Activated CD4-positive, CD25-positive, alpha-beta regulatory T cell treated with anti-CD3 and anti-CD28 coated beads, Interleukin-2, amount 50 U/mL, for 72 hours (primary cell): Measurements from ENCODE around the gene ARHGEF4.

Source experiments
- DNase-seq: peaks from one replicate; pipeline ENCODE4 v3.0.0; 2021

The ARHGEF4 gene

GRCh38 chr2:130930740-130931659, 94.3 kb downstream of the ARHGEF4 start:
- no peak for DNase-seq

GRCh38 chr2:130933501-130933900, 96.8 kb downstream of the ARHGEF4 start:
- DNase-seq: no peak

GRCh38 chr2:130936451-130936850, 99.7 kb downstream of the ARHGEF4 start:
- no peak for DNase-seq

- no peak for DNase-seq
Measured at GRCh38 chr2:130947967-130948366, 111.3 kb downstream of the ARHGEF4 start.

DNA sequence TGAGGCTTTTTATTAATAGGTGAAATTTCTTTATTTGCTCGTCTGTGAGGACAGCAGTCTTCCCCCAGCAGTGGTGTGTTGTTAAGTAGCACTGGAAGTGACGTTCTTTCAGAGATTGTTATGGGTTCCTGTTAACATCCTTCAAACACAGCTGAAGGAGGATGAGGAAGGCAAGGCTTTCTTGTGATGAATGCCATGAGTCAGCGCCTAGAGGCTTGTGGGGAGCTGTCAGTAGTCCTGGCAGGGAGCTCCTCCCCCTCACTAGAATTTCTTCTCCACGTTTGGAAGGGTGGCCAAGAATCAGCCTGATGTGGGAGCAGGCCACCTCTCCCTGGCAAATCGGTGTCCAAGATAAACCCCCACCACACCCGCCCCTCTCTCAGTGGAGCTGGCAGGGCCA, 113.2 kb downstream of the ARHGEF4 start:
- DNase-seq: no peak

GRCh38 chr2:130951018-130951417, 114.3 kb downstream of the ARHGEF4 start:
- DNase-seq: no peak

DNA sequence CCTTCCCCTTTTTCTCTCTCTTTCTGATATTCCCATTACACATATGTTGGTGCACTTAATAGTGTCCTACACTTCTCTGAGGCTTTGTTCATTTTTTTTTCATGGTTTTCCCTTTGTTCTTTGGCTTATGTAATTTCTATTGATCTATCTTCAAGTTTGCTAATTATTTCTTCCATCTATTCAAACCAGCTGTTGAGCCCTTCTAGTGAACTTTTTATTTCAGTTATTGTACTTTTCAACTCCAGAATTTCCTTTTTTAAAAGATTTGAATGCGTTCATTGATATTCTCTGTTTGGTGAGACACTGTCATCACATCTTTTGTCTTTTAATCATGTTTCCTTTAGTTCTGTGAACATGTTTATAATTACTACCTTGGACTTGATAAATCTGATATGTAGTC, 118.2 kb downstream of the ARHGEF4 start:
- DNase-seq: no peak

DNA sequence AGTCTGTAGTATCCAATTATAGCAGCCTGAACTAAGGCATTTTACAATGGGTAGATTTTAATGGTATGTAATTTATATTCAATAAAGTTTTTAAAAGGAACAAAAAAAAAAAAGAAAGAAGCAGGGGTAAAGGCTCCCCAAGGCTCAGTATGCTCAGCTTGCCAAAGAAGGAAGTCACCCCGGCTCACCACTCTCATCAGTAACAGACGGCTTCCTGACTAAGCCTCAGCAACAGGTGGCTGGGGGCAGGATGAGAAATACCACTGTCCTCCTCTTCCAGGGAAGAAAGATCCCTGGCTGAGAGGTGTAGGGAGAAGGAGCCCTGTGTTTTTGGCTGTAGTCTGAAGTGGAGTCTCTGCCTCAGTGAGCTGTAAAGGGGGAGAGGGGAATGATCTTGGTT, 121.2 kb downstream of the ARHGEF4 start:
- no peak for DNase-seq

GRCh38 chr2:130963196-130963848, 126.6 kb downstream of the ARHGEF4 start:
- DNase-seq: no peak

- no peak for DNase-seq
Measured at GRCh38 chr2:130963849-130964793, 127.4 kb downstream of the ARHGEF4 start.

GRCh38 chr2:130964931-130965330, 128.2 kb downstream of the ARHGEF4 start:
- no peak for DNase-seq

GRCh38 chr2:130966149-130966774, 129.5 kb downstream of the ARHGEF4 start:
- no peak for DNase-seq

DNA sequence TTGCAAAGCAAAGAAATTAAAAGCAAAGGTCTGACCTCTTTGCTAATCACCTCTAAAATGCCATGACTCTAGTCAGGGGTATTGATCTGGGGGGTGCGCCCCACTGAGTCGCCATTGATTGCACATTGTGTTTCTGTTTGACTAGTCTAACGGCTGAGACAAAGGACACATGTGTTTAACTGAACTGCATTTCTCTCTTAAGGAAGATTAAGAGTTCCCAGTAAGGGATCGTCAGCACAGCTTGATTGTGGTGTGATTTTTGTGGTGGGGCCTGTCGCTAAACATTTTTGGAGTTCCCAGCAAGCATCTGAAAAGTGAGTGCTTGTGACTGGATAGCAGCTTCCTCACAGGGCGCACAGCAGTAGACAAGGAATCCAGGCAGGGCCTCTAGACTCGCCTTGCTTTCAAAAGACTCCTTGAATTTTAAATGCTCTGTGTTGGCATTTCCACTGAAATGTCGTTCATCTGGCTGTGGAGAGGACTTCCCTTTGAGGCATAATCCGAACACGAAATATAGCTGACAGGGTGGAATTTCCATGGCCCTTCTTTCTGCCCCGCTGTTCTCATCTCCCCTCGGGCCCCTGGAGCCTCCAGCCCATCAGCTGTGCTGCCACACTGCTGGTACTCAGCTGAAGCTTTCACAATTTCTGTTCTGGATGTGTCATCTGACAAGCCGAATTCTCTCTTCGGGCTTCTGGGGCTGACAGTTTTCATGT, 130.2 kb downstream of the ARHGEF4 start:
- no peak for DNase-seq

DNA sequence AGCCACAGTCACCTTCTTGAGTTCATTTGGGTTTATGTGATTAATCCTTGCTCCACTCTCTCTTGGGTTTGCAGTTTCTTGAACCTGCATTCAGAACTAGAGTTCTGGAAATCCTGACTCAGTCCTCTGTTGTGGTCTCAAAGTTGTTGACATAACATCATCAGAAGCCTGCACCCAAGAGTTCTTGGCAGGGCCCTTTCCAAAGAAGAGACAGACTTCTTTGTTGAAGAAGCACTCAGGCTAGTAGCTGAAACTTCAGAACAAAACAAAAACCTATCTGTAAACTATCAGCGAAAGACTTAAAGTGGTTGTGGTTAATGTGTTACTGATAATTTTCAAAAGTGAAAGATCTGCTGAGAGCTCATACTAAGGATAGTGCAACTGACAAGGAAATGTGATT, 135.7 kb downstream of the ARHGEF4 start:
- no peak for DNase-seq

DNA sequence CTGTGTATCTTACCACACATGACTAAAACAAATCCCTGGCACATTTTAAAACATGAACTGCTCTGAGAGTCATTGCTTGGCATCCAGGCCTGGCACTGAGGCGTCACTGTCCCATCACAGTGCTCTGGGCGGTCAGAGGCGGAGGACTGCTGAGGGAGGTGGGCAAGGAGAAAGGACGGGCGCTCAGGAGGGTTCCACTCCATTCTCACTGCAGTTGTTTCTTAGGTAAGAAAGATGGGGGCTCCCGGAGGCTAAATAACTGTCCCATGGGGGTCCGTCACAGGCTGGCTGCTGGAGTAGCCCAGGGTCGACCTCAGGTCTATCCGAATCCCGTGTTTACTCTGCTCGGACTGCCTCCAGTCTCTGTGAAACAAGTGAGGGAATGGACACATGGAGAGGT, 139.0 kb downstream of the ARHGEF4 start:
- no peak for DNase-seq

DNA sequence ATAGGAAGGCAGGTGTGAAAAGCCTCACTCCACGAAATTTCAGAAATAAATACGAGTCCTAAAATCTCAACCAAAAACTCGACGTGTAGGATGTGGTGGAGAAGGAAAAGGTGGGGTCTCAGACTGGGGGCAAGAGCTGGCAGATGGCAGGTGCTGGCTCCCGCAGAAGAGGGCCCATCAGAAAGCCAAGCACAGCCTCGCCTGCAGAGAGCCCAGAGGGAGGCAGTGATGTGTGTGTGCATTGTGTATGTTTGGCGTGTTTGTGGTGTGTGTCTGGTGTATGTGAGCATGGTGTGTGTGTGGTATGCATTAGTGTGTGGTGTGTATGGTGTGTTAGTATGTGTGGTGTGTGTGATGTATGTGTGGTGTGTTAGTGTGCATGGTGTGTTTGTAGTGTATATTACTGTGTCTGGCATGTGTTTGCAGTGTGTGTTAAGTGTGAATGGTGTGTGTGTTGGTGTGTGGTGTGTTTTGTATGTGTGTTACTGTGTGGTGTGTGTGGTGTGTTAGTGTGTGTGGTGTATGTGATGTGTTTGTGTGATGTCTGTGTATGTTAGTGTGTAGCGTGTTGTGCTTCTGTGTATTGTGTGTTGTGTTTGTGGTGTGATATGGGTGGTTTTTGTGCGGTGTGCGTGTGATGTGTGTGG, 140.0 kb downstream of the ARHGEF4 start:
- DNase-seq: no peak

DNA sequence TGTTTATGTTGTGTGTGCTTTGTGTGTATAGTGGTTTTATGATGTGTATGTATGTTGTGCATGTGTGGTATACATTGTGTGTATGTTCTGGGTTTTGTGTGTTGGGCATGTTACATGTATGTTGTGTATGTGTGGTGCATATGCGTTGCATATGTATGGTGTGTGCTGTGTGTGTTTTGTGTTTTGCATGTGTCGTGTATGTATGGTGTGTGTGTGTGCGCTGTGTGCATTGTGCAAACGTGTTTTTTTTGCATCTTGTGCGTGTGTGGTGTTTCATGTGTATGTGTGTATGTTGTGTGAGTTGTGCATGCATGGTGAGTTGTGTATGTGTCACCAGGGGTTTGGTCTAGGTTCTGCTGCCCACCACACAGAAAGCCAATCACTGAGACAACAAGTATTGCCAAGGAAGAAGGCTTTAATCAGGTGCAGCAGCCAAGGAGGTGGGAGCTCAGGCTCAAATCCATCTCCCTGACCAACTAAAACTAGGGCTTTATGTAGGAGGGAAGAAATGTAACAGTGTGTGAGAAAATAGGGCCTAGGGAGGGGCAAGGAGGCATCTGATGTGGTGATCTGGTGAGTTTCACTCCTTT, 140.8 kb downstream of the ARHGEF4 start:
- DNase-seq: no peak

DNA sequence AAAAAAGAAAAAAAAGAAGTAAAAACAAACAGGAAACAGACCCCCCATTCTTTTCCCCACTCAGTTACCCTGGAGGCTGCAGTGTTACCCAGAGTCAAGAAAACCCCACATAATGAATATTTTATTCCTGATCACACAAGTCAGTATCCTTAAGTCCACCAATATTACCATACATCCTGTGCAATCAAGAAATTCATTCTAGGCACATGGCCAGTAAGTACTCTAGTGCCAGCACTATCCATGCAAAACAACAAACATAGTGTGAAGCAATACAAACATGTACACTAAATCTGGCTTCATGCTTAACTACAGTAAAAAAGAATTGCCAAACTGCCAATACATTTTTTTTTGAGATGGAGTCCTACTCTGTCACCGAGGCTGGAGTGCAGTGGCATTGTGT, 145.0 kb downstream of the ARHGEF4 start:
- no peak for DNase-seq

- no peak for DNase-seq
Measured at GRCh38 chr2:130985206-130985780, 148.6 kb downstream of the ARHGEF4 start.

DNA sequence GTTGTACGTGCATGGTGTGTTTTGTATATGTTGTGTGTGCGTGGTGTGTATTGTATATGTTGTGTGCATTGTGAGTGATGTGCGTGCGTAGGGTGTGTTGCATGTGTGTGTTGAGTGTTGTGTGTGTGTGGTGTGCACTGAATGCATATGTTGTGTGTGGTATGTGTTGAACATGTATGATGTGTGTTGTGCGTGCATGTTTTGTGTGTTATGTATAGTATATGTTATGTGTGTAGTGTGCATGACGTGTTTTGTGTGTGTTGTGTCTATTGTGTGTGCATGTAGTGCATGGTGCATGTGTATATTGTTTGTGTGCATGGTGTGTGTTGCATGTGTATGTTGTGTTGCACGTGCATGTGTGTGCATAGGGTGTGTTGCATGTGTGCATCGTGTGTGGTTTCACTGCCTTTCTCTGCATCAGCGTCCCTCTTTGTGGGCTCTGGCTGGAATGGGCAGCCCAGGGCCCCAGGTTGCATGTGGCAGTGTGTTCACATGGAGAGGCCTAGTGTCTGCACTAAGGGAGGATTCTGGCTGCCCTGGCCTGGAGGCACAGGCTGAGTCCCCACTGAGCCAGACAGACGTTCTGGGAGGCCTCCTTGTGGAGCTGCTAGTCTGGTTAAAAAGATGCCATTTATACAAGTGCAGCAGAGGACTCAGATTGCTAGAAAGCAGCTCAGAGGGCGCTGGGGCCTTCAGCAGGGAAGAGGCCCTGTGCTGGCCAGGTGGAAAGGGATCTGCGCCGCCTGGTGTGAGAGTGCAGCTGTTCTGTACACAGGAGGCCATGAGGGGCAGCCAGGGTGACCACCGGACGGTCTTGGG, 149.3 kb downstream of the ARHGEF4 start:
- DNase-seq: no peak
